ENCODE results near the gene PTPA.
"Not testable (repeated sequence)": the region's sequence is repeated elsewhere in the genome, so short reads cannot be mapped to it uniquely, and the experiment has no call there.

PTPA gene

DNA sequence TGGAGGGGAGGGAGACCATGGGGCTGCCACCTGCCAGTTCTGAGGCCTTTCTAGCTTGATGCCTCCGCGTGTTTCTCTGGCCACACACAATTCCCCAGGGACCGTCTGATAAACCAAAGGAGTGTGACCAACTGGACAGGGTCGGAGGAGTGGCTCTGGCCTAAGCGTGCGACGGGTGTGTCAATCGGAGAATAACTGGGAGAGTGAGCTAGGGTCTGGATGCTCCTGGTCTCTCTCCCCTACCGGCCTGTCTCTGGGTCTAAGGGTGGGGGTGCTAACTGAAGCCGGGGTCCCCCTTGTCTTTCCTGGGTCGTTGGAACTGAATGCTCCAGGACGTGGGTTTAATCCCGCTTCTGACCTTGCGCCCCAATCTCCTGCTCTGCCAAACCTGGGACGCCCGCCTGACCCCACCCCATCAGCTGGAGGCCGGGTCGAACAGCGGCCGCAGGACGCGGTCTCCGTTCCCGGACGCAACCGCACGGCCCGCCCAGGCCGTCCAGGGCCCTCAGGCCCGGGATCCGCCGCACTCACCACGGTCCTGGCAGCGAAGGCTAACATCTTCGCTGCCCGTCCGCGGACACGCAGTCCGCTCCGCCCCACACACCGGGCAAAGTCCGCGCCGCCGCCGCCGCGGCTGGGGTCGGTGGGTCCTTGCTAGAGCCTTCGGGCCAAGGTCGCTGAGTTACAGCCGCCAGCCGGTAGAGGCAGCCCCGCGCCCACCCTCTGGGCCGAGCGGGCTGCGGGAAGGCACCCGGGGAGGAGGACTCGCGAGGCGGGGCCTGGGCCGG is 1.1 kb upstream of the PTPA start:
- DNase-seq = no peak

DNA sequence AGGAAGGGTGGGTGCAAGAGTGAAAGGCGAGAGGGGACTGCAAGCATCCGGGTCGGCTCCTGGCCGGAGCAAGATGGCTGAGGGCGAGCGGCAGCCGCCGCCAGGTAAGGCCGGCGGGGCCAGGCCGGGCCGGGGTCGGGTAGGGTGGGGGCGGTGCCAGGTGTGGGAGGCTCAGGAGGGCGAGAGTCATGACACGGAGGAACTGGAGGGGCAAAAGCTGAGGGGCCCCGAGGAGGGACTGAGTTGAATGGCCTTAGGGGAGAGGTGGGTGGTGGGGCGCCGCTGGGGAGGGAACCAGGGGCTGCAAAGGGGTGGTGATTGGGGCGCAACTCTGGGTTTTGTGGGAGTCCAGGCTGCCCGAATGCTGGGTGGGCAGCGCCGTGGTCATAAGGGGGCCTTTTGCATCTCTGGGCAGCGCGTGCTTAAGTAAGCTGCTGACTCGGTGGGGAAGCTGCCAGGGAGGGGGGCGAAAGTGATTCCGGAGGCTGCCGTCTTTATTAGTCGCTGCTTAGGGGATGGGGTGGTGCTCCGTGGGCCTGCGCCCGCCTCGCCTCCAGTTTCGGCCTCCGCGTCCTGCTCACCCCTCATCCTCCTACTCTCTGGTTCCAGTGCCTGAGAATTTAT is 425 bp downstream of the PTPA start:
- peak; percentile 55 for DNase-seq

DNA sequence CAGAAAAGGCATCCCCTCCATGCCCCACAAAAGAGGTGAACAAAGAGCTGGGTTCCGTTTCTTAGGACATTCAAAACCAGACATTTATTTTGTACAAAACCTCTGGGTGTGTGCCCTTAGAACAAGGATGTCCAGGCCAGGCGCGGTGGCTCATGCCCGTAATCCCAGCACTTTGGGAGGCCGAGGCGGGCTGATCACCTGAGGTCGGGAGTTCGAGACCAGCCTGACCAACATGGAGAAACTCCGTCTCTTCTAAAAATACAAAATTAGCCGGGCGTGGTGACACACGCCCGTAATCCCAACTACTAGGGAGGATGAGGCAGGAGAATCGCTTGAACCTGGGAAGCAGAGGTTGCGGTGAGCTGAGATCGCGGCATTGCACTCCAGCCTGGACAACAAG is 1.3 kb downstream of the PTPA start:
- DNase-seq = not testable (repeated sequence)

DNA sequence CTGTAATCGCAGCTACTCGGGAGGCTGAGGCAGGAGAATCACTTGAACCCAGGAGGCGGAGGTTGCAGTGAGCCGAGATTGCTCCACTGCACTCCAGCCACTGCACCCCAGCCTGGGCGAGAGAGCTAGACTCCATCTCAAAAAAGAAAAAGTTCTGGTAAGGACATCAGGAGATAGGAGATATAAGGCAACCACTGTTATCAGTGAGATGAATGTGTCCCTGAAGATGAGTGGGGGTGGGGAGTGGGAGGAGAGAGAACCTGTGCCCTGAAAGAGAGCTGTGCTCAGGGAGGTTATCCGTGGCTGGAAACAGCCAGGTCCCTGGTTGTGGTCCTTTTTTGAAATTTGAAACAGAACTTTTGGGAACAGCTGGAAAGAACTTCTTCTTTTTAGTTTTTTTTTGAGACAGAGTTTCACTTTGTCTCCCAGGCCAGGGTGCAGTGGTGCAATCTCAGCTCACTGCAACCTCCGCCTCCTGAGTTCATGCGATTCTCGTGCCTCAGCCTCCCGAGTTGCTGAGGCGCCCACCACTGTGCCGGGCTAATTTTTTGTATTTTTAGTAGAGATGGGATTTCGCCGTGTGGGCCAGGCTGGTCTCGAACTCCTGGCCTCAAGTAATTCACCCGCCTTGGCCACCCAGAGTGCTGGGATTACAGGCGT is 2.6 kb downstream of the PTPA start:
- DNase-seq = no peak

DNA sequence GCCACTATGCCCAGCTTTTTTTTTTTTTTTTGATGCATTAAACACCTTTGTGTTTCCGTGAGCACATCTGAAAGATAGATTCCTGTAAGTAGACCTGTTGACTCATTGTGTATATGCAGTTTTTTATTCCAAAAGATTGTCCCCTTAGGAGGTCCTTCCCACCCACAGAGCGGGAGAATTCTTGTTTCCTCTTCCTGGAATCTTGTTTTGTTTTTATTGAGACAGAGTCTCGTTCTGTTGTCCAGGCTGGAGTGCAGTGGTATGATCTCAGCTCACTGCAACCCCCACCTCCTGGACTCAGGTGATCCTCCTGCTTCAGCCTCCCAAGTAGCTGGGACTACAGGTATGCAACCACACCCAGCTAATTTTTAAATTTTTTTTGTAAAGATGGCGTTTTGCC is 7.6 kb downstream of the PTPA start:
- DNase-seq = no peak

DNA sequence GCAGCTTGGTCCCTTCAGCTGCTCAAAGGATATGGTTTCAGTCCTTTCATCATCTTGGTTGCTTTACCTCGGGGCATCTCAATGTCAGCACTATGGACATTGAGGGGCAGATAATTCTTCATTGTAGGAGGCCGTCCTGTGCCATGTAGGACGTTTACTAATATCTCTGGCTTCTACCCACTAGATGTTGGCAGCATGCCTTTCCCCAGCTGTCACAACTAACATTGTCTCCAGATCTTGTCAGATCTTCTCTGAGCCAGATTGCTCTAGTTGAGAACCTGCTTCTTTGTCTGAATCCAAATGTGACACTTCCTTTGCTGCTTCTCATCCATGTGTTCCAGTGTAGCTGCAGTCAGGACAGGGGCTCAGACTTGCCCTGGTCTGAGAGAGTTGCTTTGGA is 10.3 kb downstream of the PTPA start:
- DNase-seq = no peak

DNA sequence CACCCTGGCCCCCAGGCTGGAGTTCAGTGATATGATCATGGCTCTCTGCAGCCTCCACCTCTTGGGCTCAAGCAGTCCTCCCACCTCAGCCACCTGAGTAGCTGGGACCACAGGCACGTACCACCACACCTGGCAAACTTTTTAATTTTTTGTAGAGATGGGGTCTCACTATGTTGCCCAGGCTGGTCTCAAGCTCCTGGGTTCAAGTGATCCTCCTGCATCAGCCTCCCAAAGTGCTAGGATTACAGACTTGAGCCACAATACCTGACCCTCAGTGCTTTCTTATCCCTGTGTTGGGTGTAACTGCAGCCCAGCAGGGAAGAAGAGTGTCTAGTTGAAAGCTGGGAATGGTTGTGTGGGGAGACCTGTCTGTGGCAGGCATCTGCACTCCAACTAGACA is 10.9 kb downstream of the PTPA start:
- DNase-seq = no peak

DNA sequence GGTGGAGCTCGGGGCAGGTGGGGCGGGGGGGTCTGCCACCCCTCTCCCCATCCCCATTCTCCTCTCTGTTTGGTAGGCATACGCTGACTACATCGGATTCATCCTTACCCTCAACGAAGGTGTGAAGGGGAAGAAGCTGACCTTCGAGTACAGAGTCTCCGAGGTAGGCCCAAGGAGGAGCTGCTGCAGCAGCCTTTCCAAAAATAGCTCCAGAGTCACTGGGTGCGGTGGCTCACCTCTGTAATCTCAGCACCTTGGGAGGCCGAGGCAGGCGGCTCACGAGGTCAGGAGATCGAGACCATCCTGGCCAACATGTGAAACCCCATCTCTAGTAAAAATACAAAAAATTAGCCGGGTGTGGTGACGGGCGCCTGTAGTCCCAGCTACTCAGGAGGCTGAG is 11.8 kb downstream of the PTPA start:
- not testable (repeated sequence) for DNase-seq

DNA sequence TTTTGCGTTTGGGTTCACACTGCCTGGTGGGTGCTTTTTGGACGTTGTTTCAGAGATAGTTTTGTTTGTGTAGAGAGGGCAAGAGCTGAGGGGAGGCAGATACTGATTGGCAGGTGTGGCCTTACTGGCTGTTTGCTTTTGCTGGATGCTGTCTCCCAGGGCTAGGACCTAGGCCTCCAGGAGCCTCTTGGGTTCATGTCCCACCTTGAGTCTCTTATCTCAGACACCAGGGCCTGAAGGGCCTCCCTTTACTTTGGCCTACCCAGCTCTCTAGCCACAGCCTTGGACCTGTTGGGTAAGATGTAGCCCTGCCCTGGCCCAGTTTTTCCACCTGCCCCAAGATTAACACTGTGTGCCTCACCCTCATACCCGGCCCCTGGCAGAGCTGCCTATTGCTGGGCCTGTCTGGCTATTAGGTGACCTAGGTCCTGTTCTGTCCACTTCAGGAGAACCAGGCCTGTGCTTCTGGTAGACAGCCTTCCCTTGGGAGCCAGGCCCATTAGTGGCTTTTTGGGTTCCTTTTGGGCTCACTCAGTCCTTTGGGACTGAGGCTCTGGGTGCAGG is 13.4 kb downstream of the PTPA start:
- DNase-seq = no peak

DNA sequence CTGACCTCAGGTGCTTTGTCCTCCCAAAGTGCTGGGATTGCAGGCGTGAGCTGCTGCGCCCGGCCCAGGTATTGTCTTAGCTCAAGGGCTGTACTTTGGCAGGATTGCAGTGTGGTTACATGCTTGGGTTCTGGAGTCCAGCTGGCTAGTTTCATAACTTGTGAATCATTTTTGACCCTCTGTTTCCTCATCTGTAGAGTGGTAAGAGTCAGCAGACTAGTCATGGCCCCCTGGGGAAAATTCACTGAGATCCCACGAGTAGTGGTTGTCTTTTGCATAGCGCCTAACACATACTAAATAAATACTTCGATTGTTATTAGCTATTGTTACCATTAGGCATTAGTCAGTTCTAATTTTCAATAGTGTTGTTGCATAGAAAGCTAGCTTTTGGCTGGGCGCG is 14.3 kb downstream of the PTPA start:
- DNase-seq = no peak

DNA sequence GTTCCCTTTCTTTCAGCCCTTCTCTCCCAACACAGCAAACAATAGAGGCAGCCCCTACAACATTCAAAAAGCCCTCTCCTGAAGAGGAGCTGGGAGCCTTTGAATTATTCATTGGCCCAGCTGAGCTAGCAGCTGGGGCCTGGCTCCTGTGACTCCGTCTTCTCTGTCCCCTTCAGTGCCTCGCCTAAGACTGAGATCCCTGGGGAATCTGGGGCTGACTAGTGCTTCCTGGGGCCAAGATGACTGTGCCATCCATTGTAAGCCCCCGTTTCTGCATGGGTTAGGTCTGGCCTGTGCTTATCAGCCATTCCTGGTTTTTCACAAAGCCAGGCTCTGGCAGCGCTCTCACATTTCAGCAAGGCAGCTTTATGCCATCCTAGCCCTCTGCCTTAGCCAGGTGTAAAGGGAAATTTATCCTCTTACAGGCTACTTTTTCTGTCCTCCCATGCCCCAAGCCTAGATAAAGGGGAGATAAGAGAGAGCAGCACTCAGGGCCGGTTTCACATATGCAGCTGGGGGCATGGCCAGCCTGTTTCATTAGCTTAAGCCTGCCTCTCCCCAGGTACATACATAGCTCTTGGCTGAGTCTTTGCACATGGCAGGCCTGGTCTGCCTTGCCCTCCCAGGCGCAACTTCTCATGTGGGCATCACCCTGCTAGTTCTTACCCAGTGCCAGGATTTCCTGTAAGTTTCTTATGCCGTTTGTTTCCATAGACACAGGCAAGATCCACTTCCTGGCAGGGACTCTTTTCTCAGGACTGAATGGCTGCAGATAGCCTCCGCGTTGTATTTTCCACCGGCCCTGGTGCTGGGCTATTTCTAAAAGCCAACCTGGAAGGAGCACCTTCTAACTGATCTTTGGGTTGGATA is 15.8 kb downstream of the PTPA start:
- DNase-seq = no peak

DNA sequence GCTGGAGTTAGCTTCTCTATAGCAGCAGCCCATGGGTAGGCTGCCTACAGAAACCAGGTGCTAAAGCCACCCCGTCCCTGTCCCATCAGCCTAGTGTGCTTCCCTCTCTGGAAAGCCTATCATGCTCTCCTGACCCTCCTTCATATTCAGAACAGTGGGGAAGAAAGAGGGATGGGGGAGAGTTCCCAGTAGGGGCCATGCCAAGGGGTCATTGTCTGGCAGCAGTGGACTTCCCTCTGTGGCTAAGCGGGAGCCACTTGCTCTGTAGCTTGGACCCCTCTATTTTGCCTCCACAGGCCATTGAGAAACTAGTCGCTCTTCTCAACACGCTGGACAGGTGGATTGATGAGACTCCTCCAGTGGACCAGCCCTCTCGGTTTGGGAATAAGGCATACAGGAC is 17.5 kb downstream of the PTPA start:
- no peak for DNase-seq

DNA sequence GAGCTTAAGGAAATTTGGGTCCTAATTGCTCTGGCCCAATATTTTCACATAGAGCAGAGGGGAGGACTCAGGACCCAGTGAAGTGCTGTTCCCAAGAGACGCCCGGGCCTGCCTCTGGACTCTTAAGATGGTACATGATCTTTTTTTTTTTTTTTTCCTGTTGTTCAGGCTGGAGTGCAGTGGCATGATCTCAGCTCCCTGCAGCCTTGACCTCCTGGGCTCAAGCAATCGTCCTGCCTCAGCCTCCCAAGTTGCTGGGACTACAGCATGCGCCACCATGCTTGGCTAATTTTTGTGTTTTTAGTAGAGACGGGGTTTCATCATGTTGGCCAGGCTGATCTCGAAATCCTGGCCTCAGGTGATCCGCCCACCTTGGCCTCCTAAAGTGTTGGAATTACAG is 19.1 kb downstream of the PTPA start:
- DNase-seq = not testable (repeated sequence)

DNA sequence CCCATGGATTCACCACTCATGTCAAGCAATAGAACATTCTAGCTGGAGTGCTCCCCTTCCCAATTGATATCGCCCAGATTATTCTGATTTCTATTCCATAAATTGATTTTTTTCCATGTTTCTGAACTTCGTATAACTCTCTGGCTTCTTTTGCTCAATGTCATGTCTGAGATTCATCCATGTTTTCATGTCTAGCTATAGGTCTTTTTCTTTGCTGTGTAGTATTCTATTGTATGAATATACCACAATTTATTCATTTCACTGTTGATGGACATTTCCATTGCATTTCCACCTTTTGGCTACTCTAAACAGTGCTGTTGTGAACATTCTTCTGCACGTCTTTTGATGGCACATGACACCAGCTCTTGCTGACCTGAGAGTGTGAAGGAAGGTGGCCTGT is 19.6 kb downstream of the PTPA start:
- DNase-seq = no peak

DNA sequence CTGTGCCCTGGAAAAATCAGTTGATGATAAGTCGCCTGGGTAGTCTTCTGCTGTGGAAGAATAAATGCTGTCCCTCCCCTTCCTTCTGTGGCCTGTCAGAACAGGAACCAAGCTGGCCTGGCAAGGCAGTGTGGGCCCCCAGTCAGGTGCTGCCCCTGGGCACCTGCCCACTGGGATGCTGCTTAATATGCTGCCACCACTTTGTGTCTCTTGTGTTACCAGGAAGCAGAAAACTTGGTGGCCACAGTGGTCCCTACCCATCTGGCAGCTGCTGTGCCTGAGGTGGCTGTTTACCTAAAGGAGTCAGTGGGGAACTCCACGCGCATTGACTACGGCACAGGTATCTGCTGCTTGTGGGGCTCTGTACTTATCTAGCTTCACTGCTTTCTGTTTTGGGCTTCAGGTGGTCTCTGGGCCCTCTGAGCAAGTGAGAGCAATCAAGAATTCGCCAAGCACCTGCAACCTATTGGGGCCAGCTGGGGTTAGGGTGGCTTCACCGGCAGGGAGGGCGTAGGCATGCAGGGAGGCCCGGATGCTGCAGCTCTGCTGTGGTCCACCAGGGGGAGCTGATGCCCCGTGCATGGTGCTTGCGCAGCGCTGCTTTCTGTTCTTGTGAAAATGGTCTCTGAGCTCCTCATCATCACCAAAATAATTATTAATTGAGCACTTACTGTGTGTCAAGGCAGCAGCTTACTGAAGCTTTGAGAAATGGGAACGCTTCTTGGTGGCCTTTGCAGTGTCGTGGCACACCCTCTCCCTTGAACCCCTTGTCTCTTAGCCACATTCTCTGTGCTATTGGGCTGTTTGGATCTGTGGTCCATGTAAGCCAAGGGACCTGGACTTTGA is 20.3 kb downstream of the PTPA start:
- DNase-seq = peak; percentile 40

DNA sequence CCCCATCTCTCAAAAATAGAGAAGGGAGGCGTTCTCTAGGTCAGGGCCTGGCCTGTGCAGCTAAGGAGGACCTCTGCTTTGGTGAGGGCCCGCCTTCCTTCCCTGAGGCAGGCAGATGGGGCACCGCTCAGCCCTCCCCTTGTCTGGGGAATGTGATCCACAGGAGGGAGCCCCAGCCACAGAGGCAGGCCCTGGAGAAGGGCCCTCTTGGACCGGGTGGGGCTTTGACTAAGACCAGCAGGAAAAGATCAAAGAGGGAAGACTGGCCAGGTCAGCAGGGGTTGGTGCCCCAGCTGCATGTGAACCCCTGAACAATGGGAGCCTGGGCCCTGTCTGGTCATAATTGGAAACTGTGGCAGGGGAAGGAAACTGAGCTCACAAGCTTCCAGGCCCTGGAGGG is 21.9 kb downstream of the PTPA start:
- DNase-seq = no peak

DNA sequence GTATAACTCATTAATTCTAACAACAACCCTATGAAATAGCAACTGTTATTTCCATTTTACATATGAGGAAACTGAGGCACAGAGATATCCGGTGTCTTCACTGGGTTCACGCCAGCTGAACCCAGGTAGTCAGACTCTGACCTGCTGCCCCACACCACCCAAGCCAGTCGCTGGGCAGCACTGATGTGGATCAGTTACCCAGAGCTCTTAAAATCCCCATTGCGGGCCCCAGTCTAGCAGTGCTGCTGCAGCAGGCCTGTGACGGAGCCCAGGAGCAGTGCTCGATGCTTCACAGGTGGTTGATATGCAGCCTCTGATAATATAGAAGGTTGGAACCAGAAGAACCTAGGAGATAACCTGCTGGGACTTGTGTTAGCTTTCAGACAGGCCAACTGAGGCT is 24.3 kb downstream of the PTPA start:
- no peak for DNase-seq

DNA sequence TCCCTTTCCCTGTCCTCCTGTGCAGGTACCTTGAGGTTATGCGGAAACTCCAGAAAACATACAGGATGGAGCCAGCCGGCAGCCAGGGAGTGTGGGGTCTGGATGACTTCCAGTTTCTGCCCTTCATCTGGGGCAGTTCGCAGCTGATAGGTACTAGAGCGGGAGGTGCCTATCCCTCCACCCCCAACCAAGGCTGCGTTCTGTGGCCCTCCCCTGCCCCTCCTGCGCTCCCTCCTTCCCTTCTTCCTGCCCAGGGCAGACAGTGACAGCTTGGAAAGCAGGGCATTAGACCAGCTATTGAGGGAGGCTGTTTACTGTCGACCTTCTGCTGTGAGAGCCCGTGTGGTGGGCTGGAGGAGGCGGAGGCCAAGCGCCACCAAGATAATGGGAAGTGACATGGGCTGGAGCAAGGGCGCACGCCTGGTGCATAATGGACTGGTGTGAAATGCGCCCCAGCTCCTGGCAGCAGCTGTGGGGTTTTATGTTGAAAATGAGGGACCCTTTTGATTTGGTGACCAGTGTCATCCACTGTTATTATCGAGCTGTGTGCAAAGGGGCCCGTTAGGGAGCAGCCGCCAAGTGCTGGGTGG is 25.3 kb downstream of the PTPA start:
- DNase-seq = no peak

DNA sequence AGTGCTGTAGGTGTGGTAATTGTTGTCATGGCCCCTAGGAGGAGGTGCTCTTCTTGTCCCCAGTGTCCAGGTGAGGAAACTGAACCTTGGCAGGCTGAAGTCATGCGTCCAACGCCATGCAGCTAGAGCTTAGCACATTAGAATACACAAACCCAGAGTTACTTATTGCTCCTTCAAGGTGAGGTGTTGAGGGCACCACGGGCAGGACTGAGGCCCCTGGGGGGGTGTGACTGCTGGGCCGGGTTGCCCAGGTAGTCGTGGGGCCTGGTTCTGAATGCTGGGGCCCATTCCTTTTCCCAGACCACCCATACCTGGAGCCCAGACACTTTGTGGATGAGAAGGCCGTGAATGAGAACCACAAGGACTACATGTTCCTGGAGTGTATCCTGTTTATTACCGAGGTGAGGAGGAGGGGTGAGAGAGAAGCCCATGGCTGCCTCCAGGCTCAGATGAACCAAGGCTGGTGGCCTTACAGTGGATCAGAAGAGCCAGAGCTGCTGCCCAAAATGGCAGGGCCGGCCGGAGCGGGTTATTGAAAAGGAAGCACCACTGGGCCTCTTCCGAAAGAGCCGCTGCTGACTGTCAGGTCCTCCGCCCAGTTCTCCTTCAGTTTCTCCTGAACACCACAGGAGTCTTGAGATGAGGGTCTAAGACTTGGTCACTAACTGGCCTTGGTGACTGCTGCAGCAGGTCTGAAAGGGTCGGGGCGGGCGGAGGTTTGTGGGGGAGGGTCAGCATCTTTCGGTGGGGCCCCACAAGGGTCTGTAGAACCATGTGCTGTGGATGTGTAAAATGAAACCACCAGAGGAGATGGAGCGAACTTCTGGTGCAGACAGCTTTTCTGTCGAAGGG is 26.3 kb downstream of the PTPA start:
- no peak for DNase-seq

DNA sequence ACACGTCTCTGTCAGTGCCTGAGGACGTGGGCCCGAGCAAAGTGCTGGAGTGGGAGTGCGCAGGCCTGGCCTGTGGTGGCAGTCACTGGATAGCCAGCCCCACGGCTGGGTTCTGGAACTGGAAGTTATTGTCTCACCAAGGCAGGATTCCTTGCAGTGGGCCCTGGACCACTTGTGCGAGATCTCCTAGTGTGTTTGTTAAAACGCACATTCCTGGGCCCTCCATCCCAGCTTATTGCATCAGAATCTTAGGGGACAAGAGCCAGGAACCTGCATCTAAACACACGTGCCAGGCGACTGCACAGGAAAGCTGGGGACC is 26.9 kb downstream of the PTPA start:
- no peak for DNase-seq

All from NCI-H774 (cell line).